CMK (cell line): Measurements from ENCODE around the gene AKT3.
"Not testable (repeated sequence)": the region's sequence is repeated elsewhere in the genome, so short reads cannot be mapped to it uniquely, and the experiment has no call there.

Experiments used
- DNase-seq: peaks from one replicate; pipeline ENCODE4 v3.0.0-alpha.2; 2010; ENCODE audit warnings: low read depth

Gene AKT3

DNA sequence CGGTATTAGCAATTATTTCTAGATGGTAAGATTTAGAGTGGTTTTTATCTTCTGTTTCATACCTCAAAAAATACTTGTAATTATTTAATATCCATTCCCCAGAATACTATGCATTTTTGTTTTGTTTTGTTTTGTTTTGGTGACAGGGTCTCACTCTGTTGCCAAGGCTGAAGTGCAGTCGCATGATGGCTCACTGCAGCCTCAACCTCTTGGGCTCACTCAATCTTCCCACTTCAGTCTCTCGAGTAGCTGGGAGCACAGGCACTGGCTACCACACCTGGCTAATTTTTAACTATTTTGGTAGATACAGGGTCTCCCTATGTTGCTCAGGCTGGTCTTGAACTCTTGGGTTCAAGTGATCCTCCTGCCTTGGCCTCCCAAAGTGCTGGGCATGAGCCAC lies 252.7 kb downstream of the AKT3 start:
- no peak for DNase-seq

DNA sequence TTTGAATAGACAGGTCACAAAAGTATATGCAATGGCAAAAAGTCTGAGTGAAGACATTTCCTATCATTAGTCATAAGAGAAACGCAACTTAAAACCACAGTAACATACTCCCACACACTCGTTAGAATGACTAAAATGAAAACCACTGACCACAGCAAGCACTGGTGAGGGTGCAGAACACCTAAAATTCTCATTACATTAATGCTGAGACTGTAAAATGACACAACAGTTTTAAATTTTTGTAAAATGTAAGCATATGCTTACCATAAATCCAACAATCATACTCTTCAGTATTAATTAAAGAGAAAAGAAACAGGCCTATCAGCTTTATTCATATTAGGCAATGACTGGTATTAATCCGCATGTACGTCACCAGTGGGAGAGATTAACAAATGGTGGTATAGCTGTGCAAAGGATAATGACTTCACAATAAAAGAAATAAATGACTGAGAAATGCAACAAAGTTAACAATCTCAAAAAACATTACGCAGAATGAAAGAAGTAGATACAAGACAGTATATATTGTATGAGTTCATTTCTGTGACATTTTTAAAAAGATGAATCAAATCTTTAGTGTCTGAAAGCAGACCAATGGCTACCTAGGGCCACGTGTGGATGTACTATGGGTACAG lies 253.5 kb downstream of the AKT3 start:
- DNase-seq, result no peak

DNA sequence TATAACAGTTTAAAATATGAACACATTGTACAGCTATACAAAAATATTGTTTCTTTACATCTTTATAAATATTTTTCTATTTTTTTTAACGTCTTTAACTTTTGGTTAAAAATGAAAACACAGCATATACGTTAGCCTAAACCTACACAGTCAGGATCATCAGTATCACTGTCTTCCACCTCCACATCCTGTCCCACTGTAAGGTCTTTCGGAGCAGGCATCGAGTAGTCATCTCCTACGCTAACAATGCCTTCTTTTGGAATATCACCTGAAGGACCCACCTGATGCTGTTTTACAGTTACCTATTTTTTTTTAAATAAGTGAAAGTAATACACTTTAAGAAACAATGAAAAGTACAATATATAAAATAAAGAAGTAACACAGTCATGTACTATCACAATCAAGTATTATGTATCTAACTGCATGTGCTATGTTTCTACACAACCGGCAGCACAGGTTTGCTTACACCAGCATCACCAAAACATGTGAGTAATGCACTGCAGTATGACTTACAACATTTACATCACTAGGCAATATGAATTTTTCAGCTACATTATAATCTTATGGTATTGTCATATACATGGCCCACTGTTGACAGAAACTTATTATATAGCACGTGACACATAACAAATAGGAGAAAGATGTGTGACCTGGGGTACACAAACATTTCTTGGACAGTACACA lies 254.4 kb downstream of the AKT3 start:
- no peak for DNase-seq

DNA sequence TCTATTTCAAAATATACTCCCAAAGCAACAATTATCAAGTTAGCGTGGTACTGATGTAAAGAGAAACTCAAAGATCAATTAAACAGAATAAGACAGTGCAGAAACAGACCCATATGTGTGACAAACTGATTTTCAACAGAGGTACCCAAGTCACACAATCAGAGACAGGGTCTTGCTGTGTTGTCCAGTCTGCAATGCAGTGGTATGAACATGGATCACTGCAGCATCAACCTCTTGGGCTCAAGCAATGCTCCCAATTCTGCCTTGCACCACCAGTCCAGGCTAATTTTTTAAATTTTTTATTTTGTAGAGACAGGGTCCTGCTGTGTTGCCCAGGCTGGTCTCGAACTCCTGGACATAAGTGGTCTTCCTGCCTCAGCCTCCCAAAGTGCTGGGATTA lies 255.6 kb downstream of the AKT3 start:
- DNase-seq, result no peak

DNA sequence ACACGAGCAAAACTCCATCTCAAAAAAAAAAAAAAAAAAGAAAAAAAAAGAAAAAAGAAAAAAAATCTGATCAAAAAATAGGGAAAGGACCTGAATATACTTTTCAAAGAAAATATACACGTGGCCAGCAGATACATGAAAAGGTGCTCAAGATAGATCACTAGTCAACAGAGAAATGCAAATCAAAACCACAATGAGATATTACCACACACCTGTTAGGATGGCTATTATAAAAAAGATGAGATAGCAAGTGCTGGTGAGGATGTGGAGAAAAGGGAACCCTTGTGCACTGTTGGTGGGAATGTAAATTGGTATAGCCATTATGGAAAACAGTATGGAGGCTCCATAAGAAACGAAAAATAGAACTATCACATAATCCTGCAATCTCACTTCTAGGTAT lies 260.8 kb downstream of the AKT3 start:
- DNase-seq, result not testable (repeated sequence)

DNA sequence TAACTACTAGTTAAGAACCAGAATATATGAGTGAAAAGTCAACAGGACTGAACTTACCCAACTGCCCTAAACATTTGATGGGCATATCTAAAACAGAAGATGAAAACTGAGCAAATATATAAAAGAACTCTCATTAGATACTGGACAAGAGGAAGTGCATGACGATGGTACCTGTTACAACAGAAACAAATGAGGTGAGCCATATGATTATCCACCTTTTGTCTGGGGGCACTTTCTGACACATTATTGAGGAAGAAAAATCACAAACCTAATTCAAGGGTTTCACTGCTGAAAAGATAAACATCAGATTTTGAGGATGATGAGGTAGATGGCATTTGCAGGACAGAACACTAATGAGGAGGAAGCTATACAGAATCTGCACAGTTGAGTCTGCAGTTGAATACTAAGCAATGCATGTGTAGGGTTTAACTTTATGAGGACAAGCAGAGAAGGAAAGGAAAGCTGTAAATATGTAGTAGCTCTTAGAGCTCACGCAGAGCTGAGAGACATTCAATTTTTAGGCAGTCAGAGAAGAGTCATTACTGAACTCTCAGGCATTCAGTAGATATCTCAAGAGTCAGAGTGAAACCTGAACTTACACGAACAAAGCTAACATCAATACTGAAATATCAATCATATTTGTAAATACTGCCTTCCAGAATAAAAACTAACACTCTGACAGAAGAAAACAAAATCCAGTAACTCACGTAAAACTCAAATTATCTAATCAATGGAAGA lies 262.1 kb downstream of the AKT3 start:
- DNase-seq, result no peak

DNA sequence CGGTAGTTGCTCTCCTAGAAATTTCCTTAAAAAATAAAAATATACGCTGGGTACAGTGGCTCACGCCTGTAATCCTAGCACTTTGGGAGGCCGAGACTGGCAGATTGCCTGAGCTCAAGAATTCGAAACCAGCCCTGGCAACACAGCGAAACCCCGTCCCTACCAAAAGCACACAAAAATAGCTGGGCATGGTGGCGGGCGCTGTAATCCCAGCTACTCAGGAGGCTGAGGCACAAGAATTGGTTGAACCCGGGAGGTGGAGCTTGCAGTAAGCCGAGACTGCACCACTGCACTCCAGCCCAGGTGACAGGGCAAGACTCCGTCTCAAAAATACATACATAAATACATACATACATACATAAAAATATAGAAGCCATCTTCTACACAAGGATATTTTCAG lies 262.8 kb downstream of the AKT3 start:
- no peak for DNase-seq

DNA sequence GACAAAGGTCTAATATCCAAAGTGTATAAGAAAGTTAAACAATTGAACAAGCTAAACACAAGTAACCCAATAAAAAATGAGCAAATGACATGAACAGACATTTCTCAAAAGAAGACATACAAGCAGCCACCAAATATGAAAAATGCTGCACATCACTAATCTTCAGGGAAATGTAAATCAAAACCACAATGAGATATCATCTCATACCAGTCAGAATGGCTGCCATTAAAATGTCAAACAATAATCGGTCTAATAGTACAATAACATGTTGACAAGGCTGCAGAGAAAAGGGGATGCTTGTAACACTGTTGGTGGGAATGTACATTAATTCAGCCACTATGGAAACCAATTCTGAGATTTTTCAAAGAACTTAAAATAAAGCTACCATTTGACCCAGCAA lies 264.1 kb downstream of the AKT3 start:
- DNase-seq, result no peak

DNA sequence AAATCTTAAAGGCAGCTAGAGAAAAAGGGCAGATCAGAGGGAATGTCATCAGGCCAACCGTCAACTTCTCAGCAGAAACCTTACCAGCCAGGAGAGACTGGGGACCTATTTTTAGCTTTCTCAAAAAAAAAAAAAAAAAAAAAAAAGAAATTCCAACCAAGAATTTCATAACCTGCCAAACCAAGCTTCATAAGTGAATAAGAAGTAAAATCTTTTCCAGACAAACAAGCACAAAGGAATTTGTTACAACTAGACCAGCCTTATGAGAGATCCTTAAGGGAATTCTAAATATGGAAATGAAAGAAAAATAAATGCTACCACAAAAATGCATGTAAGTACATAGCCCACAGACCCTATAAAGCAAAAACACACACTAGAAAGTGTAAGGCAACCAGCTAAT lies 267.7 kb downstream of the AKT3 start:
- no peak for DNase-seq

DNA sequence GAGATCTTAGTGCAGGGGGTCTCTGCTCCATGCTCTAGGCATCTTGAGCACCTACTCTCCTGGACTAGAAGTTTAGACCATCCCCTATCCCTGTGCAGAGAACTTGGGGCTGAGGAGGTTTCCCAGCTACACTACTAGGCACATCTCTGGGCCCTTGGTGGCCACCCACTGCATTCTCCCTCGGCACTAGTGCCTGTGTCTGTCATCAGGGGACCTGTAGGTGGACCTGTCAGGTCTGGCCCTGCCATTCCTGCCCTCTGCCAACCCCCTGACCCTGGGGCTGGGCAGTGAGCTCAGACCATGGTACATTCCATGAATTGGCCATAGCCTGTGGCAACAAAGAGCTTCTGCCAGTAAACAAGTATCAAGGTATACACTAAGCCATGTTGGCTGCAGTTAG lies 269.1 kb downstream of the AKT3 start:
- DNase-seq, result no peak

DNA sequence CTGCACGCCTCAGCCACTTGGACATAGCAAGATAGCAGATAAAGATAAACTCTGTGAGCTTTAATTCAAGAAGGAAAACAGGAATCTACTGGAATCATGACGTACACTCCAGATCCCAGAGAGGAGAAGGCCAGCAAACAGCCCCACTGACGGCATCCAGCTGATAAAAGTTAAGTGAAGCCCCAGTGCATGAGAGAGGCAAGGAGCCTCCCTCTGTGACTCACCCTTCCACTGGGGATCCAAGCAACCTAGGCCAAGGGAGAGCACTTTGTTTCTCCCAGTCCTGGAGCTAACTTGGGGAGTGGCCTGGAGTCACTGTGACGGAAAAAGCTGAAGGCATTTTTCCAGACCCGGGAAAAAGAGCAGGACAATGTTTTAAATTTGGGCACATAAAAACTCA lies 270.0 kb downstream of the AKT3 start:
- DNase-seq, result no peak

DNA sequence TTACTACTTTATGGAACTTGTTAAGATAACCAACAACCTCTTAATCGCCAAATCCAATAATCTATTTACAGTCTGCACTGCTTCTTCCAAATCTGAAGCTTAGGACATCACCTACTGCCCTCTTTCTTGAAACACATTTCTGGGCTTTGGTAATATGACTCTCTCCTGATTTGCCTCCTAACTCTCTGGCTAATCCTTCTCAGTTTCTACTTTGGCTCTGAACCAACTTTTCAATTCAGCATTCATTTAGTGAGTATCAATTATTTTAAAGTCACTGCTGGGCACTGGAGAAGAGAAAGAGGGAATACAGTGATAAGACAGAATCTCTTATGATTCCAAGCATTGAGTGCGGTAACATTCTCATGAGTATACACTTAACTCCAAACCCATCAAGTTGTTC lies 275.0 kb downstream of the AKT3 start:
- no peak for DNase-seq

DNA sequence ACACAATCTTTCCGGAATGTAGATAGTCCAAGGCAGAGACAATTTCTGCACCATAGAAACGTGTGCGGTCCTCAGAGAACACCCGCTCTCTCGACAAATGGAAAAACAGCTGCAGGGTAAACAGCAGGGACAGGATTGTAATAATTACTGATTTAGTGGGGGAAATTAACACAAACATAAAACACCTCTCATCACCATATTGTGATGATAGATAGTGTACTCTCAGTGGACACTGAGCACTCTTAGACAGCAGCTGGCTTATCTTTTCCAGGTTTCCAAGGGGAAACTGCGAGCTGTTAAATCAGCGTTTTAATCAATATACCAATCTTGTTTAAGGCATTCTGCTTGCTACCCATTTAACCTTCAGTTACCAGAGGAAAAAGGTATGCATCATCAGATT lies 277.1 kb downstream of the AKT3 start:
- DNase-seq, result no peak

DNA sequence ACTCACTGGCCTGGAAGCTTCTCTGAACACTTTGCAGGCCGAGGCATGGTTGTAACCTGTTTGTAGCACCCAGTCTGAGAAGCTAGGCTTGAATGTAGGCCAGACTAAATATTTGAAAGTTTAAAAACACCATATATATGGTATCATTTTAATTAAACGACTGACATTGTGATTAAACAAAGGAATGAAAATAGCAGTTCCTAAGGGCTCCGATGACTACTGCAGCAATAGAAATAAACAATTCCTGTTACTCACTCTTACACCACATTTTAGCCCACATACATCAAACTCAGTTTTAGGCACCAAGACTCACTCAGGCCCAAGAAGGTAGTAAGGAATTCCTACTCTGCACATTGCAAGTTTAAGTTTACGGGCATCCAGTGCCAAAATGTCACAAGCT lies 281.2 kb downstream of the AKT3 start:
- no peak for DNase-seq

DNA sequence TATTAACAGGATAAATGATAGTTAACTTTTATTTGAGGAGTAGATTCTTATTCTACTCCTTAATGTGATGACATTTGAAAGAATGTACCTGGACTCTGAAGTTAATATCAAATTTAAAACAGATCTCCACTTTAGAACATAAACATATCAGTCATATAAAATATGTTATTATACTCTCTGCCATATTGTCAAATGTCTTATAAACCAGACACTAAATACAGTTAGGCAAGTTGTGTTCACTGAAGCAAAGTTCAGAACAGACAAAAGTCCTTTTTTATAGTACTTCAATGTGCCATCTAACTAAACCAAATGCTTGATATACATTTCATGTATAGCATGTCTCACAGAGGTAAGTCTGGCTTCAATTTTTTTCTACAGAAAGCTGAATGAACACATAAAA lies 285.2 kb downstream of the AKT3 start:
- DNase-seq, result no peak

DNA sequence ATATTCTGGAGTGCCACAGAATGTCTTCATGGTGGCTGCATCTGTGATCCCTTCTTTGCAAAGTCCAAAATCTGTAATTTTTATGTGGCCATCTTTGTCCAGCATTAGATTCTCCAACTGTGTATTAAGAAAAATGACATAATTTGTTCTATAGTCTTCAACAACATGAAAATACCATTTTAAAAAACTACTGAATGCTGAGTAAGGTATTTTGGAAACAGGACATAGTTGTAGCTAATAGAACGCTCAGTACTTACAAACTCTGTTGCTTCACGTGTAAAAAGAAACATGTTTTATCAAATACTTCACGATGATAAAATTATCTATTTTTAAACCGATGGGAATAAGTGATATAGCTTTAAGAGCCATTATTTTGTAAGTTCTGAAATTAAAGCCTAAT lies 286.3 kb downstream of the AKT3 start:
- no peak for DNase-seq

DNA sequence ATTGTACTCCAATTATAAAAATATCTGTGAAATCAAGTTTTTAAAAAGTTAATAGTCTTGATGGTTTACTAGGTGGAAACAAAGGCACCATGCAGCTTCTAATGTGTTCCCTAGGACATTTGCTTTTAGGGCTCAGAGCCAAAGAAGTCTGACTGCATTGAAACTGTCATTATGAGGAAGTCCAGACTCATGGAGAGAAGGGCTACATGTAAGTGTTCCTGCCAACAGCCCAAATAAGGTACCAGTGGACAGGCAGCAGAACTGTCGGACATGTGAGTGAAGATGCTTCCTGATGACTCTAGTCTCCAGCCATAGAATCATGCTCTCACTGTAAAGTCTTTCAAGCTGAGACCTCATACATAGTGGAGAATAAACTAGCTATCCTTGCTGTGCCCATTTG lies 287.6 kb downstream of the AKT3 start:
- DNase-seq, result no peak

DNA sequence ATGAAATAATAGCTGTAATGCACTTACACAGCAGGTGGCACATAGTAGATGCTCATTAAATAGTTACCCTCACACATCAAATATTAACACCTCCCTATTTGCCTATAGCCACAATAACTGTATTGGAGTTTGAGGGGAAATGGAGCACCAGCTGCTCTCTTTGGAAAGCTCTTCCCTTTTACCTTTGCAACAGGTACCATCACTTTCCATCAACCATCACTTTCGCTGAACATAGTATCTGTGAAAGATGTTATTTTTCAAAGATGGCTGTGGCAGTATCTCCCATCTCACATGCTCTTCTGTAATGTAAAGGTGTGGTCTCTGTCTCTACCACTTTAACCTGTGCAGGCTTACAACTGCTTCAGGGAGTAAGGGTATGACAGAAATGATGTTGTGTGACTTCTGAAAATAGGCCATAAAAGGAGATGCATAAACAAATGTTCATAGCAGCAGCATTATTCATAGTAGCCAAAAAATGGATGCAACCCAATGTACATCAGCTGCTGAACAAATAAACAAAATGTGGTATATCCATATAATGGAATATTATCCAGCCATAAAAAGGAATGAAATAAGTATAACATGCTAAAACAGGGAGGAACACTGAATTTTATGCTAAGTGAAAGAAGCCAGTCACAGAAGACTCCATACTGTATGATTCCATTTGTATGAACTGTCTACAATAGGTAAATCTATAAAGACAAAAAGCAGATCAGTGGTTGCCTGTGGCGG lies 288.3 kb downstream of the AKT3 start:
- DNase-seq, result no peak

DNA sequence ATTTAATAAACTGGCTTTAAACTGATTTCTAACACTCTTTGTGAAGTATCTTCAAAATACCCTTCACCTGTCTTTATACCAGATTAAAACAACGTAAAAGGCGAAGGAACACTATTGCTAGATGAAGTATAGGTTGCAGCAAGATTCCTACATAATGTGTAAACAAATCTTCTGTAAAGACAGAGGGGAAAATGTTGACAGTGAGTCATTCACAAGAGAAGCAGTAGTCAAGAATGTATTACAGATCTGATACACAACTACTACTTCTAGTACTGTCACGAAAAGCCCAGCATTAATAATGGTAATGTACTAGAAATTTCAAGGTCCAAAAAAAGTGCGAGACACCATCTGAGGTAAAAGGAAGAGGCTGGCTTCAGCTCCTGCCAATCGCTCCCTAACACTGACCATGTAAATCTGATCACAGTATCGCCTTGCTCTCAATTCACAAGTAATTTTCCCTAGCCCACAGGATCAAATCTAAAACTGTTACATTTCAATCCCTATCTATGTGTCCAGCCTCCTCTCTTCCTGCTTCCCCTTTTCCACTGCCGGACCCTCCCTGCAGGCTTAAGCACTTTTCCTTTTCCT lies 290.4 kb downstream of the AKT3 start:
- DNase-seq, result no peak

DNA sequence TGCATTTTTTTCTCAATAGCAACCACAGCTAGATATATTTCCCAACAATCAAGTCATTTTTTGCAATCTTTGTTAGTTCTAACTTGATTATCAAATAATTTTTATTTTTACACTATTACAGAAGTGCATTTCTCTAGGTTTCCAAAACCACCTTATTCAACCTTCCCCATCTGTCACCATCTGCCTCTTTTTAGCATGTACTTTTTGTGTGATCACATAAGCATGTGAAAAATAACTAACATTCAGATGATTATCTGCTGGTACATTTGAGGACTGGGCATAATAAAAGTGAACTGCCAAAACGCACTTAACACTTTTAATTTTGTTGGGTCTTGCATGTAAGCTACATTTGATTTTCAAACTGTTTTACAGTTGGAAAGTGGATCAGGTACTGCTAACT lies 291.5 kb downstream of the AKT3 start:
- DNase-seq, result no peak

DNA sequence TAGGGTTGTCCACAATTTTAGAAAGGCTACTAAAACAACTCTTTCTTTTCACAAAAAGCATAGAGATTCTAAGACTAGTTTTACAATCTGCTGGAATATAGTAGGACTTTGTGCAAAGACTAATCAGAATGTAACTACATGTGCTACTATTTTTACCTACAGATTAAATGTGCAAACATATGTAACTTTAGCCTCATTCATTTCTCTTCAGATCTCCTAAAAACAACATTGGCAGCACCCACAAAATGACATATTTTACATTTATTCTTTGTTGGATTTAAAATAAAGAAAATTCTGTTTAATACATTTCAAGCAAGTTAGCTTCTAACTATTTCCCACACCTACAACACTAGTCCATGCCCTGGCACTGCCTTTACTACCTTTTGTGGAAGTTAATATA lies 292.2 kb downstream of the AKT3 start:
- DNase-seq, result no peak

DNA sequence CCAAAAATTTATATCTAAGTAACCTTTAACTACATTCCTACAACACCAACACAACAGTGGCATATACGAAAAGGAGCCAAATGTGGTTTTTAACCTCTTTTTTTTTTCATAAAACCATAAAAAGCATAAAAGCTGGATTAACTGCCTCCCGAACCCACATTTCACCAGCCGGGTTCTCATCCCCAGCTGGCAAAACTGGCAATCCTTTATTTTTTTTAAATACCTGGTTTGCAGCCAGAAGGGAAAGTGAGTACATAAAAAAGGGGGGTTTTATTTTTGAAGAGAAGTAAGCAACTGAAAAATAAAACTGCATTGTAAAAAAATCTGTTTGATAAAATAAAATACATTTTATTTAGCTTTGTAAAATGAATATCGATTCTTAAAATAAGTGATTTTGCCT lies 295.4 kb downstream of the AKT3 start:
- DNase-seq, result no peak

DNA sequence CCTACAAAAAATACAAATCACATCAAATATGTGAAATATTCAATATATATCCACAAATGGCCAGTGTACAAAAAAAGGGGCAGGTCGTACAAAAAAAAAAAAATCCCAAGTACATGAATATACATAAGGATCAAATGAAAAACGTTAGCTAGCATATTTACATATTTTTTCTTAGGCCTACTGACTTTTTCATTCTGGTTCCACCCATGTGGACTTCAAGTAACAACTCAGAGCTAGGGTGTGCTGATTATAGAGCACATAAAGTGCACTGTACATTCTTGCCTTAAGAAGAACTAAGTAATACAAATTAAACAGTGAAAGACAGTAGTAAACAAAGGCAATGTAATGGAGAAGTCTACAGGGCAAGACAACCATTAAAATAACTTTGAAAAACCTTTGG lies 297.0 kb downstream of the AKT3 start:
- DNase-seq, result no peak
